ENCODE data around the gene WASF3.

DNA sequence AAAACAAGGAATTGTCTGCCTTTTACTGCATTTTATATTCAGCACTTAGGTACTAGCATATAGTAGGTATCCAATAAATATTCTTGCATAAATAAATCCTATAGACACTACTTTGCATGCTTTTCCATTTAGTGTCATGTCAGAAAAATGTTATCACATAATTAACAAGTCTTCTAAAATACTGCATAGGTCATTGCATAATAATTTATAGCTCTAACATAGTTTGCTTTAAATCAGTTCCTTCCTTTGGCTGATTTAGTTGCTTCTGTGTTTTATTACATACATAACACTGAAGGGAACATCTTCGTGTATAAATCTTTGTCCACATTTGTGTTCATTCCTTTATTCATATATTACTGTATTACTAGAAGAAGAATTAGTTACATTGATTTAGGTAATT, 36.2 kb downstream of the WASF3 start:
- TF ChIP-seq, protein P1, sequence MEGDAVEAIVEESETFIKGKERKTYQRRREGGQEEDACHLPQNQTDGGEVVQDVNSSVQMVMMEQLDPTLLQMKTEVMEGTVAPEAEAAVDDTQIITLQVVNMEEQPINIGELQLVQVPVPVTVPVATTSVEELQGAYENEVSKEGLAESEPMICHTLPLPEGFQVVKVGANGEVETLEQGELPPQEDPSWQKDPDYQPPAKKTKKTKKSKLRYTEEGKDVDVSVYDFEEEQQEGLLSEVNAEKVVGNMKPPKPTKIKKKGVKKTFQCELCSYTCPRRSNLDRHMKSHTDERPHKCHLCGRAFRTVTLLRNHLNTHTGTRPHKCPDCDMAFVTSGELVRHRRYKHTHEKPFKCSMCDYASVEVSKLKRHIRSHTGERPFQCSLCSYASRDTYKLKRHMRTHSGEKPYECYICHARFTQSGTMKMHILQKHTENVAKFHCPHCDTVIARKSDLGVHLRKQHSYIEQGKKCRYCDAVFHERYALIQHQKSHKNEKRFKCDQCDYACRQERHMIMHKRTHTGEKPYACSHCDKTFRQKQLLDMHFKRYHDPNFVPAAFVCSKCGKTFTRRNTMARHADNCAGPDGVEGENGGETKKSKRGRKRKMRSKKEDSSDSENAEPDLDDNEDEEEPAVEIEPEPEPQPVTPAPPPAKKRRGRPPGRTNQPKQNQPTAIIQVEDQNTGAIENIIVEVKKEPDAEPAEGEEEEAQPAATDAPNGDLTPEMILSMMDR (IDR thresholded peaks at IDR 0.05): no peak
- TF ChIP-seq POLR2A (IDR thresholded peaks at IDR 0.05): no peak
